DND-41 (cell line): ENCODE data around the gene IRF6.

ENCODE experiments used
- CTCF ChIP-seq: IDR thresholded peaks from 2 replicates; pipeline ENCODE4 v1.5.1; 2012; ENCODE audit warnings: borderline replicate concordance, low read length, moderate library complexity, mild to moderate bottlenecking; ENCODE audit not compliant: poor library complexity, severe bottlenecking; ENCODE audit errors: extremely low read depth
- EZH2 ChIP-seq: IDR thresholded peaks from 3 replicates; pipeline ENCODE4 v1.6.1; 2012; ENCODE audit warnings: borderline replicate concordance, low read depth, mild to moderate bottlenecking, moderate library complexity, low read length, inconsistent platforms; ENCODE audit not compliant: severe bottlenecking

- TF ChIP-seq CTCF (no peak), EZH2 (no peak)
These were observed 49.1 kb downstream of the IRF6 start for GRCh38 chr1:209756615-209757445.
